ENCODE measurements around the gene CEP170B. TPM values are rescaled to one million over a fixed set of nuclear protein-coding genes. Genes with fewer than 3 reads are reported as not detected.

Gene CEP170B
- total and polyA plus RNA-seq, 12 donors: 2.4 to 29.4 (median 18.3) TPM

DNA sequence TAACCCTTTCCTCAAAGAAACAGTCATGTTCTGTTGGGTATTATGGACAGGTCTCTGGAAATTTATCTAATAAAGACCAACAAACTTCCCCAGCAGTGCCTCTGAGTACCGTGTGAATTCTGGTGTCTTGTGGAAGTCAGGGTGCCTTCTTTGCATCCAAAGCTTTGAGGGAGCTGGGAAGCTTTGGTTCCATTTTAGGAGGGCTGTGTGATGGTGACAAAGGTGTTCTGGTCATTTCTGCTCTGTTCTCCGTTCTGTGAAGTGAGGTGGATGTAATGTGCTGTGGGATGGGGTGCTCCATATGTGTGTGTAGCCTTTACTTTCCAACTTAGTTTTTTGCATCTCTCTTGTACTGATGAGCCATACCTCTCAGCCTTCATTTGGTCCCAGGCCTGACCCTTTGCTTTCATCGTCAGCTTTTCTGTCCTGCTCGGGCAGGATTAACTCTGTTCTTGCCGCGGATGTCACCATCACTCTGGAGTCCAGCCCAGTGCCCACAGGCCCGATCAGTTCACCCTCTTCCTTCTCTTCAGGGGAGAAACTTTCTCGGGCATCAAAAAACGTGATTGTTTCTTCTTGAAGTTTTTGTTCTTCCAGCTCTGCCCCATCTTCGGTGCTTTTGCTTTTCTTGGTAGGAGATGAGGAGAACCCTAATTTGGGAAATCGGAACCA is 72.8 kb downstream of the CEP170B start:
- no peaks in the 10 kb centered on the region for H3K27me3 ChIP-seq
- H3K4me1 ChIP-seq (replicated peaks in 1 of 2): peaks cover 0 to 4% of the 10 kb centered on the region in 2 donors
- TF ChIP-seq, protein P1, sequence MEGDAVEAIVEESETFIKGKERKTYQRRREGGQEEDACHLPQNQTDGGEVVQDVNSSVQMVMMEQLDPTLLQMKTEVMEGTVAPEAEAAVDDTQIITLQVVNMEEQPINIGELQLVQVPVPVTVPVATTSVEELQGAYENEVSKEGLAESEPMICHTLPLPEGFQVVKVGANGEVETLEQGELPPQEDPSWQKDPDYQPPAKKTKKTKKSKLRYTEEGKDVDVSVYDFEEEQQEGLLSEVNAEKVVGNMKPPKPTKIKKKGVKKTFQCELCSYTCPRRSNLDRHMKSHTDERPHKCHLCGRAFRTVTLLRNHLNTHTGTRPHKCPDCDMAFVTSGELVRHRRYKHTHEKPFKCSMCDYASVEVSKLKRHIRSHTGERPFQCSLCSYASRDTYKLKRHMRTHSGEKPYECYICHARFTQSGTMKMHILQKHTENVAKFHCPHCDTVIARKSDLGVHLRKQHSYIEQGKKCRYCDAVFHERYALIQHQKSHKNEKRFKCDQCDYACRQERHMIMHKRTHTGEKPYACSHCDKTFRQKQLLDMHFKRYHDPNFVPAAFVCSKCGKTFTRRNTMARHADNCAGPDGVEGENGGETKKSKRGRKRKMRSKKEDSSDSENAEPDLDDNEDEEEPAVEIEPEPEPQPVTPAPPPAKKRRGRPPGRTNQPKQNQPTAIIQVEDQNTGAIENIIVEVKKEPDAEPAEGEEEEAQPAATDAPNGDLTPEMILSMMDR (IDR thresholded peaks at IDR 0.05): no peak
- intact Hi-C loops (cut with DNase I): no loop called here
- WGBS, 4 donors: 66 to 79% (median 72%) methylated on average over 11 of the region's 11 CpGs
- H3K9me3 ChIP-seq (replicated peaks in 1 of 3): no peaks in the 10 kb centered on the region
- DNase-seq: no peak
- H3K36me3 ChIP-seq (replicated peaks in 1 of 2): no peaks in the 10 kb centered on the region
- H3K4me3 ChIP-seq: no peak overlapping the region
- no peak overlapping the region for H3K27ac ChIP-seq

- no peak for DNase-seq
- Histone ChIP-seq H3K27me3 (no peaks in the 10 kb centered on the region), H3K36me3 (replicated peaks in 1 of 2) (no peaks in the 10 kb centered on the region), H3K27ac (no peak overlapping the region), H3K4me3 (no peak overlapping the region), H3K4me1 (replicated peaks in 1 of 2) (no peaks in the 10 kb centered on the region), H3K9me3 (replicated peaks in 1 of 3) (no peaks in the 10 kb centered on the region)
- TF ChIP-seq POLR2A (IDR thresholded peaks at IDR 0.05): no peak
- TF ChIP-seq, protein P1 (IDR thresholded peaks at IDR 0.05): no peak
- intact Hi-C loops (cut with DNase I): no loop called here
- 64 to 77% (median 71%) methylated on average over 2 of the region's 2 CpGs for WGBS, 4 donors
Observed at GRCh38 chr14:104938436-104938835, 73.4 kb downstream of the CEP170B start.

DNA sequence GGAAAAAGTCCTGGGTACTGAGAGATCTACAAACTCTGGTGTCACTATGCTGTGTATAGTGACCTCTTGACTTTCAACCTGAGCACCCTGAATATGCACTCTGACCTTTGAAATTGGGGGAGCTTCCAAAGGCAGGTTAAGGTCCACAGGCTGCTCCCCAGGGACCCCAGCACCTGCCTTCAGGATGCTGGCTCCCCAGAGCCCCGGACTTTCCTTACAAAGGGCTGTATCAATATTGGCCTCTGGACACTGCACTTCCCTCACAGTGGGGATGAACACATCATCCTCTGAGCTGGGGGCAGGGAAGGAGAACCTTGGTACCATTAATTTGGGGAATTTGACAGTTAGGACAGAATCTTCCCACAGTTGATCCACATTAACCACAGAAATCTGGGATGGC is 73.9 kb downstream of the CEP170B start:
- TF ChIP-seq POLR2A (IDR thresholded peaks at IDR 0.05): no peak
- TF ChIP-seq, protein P1 (IDR thresholded peaks at IDR 0.05): no peak
- no peak overlapping the region for H3K27ac ChIP-seq
- no peak overlapping the region for H3K4me3 ChIP-seq
- no peaks in the 10 kb centered on the region for H3K9me3 ChIP-seq (replicated peaks in 1 of 3)
- intact Hi-C loops (cut with DNase I): no loop called here
- H3K4me1 ChIP-seq (replicated peaks in 1 of 2): no peaks in the 10 kb centered on the region
- WGBS, 4 donors: 74 to 90% (median 84%) methylated on average over 1 of the region's 1 CpG; no CpG with 5 or more reads in 1 of the 4 donors
- no peak for DNase-seq
- no peaks in the 10 kb centered on the region for H3K27me3 ChIP-seq
- H3K36me3 ChIP-seq (replicated peaks in 1 of 2): no peaks in the 10 kb centered on the region

DNA sequence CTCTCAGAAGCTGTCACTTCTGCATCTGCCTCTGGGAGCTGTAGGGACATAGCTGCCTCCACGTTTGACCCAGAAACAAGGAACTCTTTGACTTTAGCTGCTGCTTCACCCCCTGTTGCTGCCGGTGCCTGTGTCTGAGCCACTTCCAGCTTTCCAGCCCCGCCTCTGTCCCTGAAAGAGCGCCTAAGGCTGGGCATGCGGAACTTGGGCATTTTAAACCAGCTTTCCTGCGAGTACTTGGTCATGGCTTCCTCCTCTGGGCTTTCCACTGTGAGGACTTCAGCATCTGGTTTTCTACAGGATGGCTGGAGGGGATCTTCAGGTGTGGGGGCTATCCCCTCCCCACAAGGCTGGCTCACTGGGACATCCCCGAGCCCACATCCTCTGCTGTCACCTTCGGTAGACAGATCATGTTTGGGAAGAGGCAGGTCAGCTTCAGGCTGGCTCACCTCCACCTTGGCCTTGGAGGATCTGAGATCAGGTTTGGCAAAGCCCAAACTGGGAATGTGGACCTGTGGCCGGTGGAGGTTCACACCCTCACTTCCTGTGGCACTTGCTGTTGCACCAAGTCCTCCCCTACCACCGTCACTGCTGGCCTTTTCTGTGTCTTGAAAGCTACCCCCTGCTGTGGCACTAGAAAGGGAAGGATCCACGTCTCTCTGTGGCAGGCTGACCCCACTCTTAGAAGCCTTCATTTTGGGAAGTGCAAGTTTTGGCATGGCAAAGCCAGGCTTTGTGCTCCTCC is 74.8 kb downstream of the CEP170B start:
- intact Hi-C loops (cut with DNase I): no loop called here
- Histone ChIP-seq H3K4me3 (no peak overlapping the region), H3K36me3 (replicated peaks in 1 of 2) (no peaks in the 10 kb centered on the region), H3K27me3 (no peaks in the 10 kb centered on the region), H3K27ac (no peak overlapping the region), H3K4me1 (replicated peaks in 1 of 2) (no peaks in the 10 kb centered on the region), H3K9me3 (replicated peaks in 1 of 3) (no peaks in the 10 kb centered on the region)
- DNase-seq: peak in 2 of 7 donors; percentile 9 to 10
- TF ChIP-seq POLR2A (IDR thresholded peaks at IDR 0.05): no peak
- TF ChIP-seq, protein P1 (IDR thresholded peaks at IDR 0.05): no peak
- 41 to 63% (median 53%) methylated on average over 6 to 11 of the region's 11 CpGs for WGBS, 4 donors
